Esophagus muscularis mucosa (tissue), 4 donors: Measurements from ENCODE around the gene KCNJ6. TPM values are rescaled to one million over a fixed set of nuclear protein-coding genes. Genes with fewer than 3 reads are reported as not detected.

Experiments used
- DNase-seq: peaks from one replicate; pipeline ENCODE4 v3.0.0-alpha.2; 2017; ENCODE audit errors: extremely low spot score
- H3K27ac ChIP-seq, 4 donors: fragments of 200-600 bp; sonication (generic); replicated peaks in 1 of 4; 1 replicate in 3 of 4; 2 replicates in 1 of 4; pipeline ENCODE4 v1.5.1; 2016 to 2019; ENCODE audit warnings: mild to moderate bottlenecking in 1 of 4
- H3K27me3 ChIP-seq, 4 donors: fragments of 200-600 bp; sonication (generic); one replicate each; pipeline versions ENCODE4 v1.5.1 to v1.6.0; 2016 to 2019
- H3K36me3 ChIP-seq, 4 donors: fragments of 200-600 bp; sonication (generic); one replicate each; pipeline ENCODE4 v1.5.1; 2016 to 2019
- H3K4me1 ChIP-seq, 4 donors: fragments of 200-600 bp; sonication (generic); one replicate each; pipeline ENCODE4 v1.5.1; 2016 to 2019
- H3K4me3 ChIP-seq, 4 donors: fragments of 200-600 bp; sonication (generic); 1 replicate in 2 of 4; 2 replicates in 2 of 4; pipeline ENCODE4 v1.5.1; 2016 to 2019; ENCODE audit warnings: mild to moderate bottlenecking in 4 of 4, moderate library complexity in 1 of 4
- H3K9me3 ChIP-seq, 4 donors: fragments of 200-600 bp; sonication (generic); 1 replicate in 3 of 4; 2 replicates in 1 of 4; pipeline ENCODE4 v1.5.1; 2016 to 2019
- EP300 ChIP-seq: sonication (generic); formaldehyde crosslinking; IDR thresholded peaks from one replicate; pipeline ENCODE4 v1.6.1; 2017; ENCODE audit warnings: antibody characterized with exemption
- POLR2A ChIP-seq: fragments of 450-650 bp; IDR thresholded peaks from one replicate; pipeline ENCODE4 v1.6.1; 2017; ENCODE audit warnings: antibody characterized with exemption, moderate library complexity, mild to moderate bottlenecking, low read depth
- POLR2AphosphoS5 ChIP-seq, 2 donors: sonication (generic); formaldehyde crosslinking; IDR thresholded peaks; one replicate each; pipeline ENCODE4 v1.6.1; 2017; ENCODE audit warnings: antibody characterized with exemption in 2 of 2
- WGBS: methylation state at CpG from one replicate; pipeline ENCODE4 v1.1.5; 2018; 5-methylcytosine and 5-hydroxymethylcytosine counted together
- intact Hi-C: fragments of 100-400 bp; cut with DNase I; formaldehyde crosslinking; loops from one replicate; pipeline ENCODE4 v1.15.1; 2023
- total RNA-seq, 4 donors: library from RNA; depleted of rRNA; stranded (reverse); fragments of >200 nt; gene quantifications; one replicate each; pipeline versions ENCODE4 v1.1.0 to v1.2.1, GENCODE V29; 2016
- TF ChIP-seq, protein P1 (sequence below), 3 experiments: fragments of 200-600 bp in 2 of 3; fragments of 450-650 bp in 1 of 3; sonication (generic) in 2 of 3; IDR thresholded peaks; one replicate each; pipeline ENCODE4 v1.5.1; 2017 to 2019; ENCODE audit warnings: antibody characterized with exemption in 3 of 3, mild to moderate bottlenecking in 2 of 3, moderate library complexity in 1 of 3

Gene KCNJ6
- total RNA-seq, 4 donors from 2014 or later, result under 0.01 TPM; not detected in 2

DNA sequence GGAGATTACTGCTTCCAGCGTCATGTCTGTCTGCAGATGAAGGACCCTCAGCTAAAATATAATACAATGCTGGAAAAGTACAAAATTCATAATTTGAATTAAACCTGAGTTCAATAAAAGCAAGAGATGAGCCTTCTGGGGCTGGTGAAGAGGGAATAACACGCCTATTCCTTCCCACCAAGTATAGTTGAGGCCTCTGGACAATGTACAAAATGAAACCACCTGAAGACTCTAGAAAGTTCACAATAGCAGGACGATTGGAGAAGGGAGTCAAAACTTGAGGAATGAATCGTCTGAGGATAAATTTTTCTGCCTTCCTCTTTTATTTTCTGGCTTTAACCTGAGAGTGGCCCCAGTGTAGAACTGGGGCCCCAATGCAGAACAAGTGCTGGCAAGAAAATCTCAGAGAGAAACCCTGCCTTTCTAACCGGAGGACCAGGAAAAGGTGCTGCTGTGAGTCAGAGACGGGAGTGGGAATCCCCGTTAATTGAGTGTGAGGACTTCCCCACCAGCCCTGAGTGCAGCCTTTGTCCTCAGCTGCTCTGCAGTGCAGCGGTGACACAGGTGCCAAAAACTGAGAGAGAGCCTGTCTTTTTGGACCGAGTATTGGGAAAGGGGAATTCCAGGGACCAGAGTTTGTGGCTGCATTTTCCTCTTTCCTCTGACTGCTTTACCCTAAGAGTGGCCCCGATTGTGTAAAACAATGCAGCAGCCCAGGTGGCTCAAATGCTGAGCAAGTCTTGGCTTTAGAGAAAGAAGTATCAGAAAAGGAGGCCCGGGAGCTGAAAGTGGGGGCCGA, 284.7 kb downstream of the KCNJ6 start:
- Histone ChIP-seq H3K4me1 (no peaks in the 10 kb centered on the region), H3K4me3 (no peak overlapping the region)
- TF ChIP-seq POLR2AphosphoS5 (IDR thresholded peaks at IDR 0.05), result peak in 1 of 2 donors; percentile 33
- TF ChIP-seq, protein P1, sequence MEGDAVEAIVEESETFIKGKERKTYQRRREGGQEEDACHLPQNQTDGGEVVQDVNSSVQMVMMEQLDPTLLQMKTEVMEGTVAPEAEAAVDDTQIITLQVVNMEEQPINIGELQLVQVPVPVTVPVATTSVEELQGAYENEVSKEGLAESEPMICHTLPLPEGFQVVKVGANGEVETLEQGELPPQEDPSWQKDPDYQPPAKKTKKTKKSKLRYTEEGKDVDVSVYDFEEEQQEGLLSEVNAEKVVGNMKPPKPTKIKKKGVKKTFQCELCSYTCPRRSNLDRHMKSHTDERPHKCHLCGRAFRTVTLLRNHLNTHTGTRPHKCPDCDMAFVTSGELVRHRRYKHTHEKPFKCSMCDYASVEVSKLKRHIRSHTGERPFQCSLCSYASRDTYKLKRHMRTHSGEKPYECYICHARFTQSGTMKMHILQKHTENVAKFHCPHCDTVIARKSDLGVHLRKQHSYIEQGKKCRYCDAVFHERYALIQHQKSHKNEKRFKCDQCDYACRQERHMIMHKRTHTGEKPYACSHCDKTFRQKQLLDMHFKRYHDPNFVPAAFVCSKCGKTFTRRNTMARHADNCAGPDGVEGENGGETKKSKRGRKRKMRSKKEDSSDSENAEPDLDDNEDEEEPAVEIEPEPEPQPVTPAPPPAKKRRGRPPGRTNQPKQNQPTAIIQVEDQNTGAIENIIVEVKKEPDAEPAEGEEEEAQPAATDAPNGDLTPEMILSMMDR (IDR thresholded peaks at IDR 0.05), result no peak

GRCh38 chr21:37630872-37631271, 285.4 kb downstream of the KCNJ6 start:
- Histone ChIP-seq H3K36me3 (no peaks in the 10 kb centered on the region), H3K27ac (no peak overlapping the region), H3K9me3 (no peaks in the 10 kb centered on the region), H3K4me3 (no peak overlapping the region), H3K27me3 (no peaks in the 10 kb centered on the region), H3K4me1 (no peaks in the 10 kb centered on the region)
- TF ChIP-seq, protein P1 (IDR thresholded peaks at IDR 0.05), result no peak
- TF ChIP-seq EP300, result no peak
- TF ChIP-seq POLR2AphosphoS5 (IDR thresholded peaks at IDR 0.05), result no peak
- TF ChIP-seq POLR2A, result no peak
- intact Hi-C loops, result no loop called here
- DNase-seq, result peak; percentile 68
- WGBS, result 78% methylated on average over 2 of the region's 2 CpGs

More for the DNA sequence above, 284.7 kb downstream of the KCNJ6 start:
- peak; percentile 47 for DNase-seq
- Histone ChIP-seq H3K36me3 (no peaks in the 10 kb centered on the region), H3K27me3 (no peaks in the 10 kb centered on the region), H3K27ac (peak overlapping the region in 1 of 4 donors; percentile 15), H3K9me3 (no peaks in the 10 kb centered on the region)
- 43% methylated on average over 12 of the region's 12 CpGs for WGBS
- intact Hi-C loops, result no loop called here

- intact Hi-C loops, result no loop called here
- no peak for TF ChIP-seq POLR2AphosphoS5 (IDR thresholded peaks at IDR 0.05)
- TF ChIP-seq EP300, result no peak
- no peak for TF ChIP-seq POLR2A
- TF ChIP-seq, protein P1 (IDR thresholded peaks at IDR 0.05), result no peak
- DNase-seq, result no peak
- WGBS, result 96% methylated on average over 3 of the region's 3 CpGs
- no peak overlapping the region for H3K4me3 ChIP-seq
- peaks cover 0 to 6% (median 0%) of the 10 kb centered on the region in 4 donors for H3K4me1 ChIP-seq
- H3K27ac ChIP-seq, result no peak overlapping the region
- H3K27me3 ChIP-seq, result no peaks in the 10 kb centered on the region
- no peaks in the 10 kb centered on the region for H3K36me3 ChIP-seq
- no peaks in the 10 kb centered on the region for H3K9me3 ChIP-seq
Measured at GRCh38 chr21:37628362-37628761, 287.9 kb downstream of the KCNJ6 start.

- DNase-seq, result peak; percentile 64
- H3K27ac ChIP-seq, result no peak overlapping the region
- no peaks in the 10 kb centered on the region for H3K27me3 ChIP-seq
- intact Hi-C loops, result no loop called here
- no peaks in the 10 kb centered on the region for H3K9me3 ChIP-seq
- peaks cover 0 to 11% (median 3%) of the 10 kb centered on the region in 4 donors for H3K4me1 ChIP-seq
- TF ChIP-seq, protein P1 (IDR thresholded peaks at IDR 0.05), result no peak
- TF ChIP-seq POLR2A, result no peak
- TF ChIP-seq POLR2AphosphoS5 (IDR thresholded peaks at IDR 0.05), result no peak
- TF ChIP-seq EP300, result no peak
- no peaks in the 10 kb centered on the region for H3K36me3 ChIP-seq
- no peak overlapping the region for H3K4me3 ChIP-seq
- 92% methylated on average over 2 of the region's 2 CpGs for WGBS
Measured at GRCh38 chr21:37627561-37627960, 288.7 kb downstream of the KCNJ6 start.
